Measurements from ENCODE around the gene ATOH8.
A peak's percentile ranks its signal among the peaks of the same experiment; 100 is the strongest.

The ATOH8 gene

GRCh38 chr2:85758361-85759256 is 4.8 kb downstream of the ATOH8 start:
- Mint-ChIP-seq H3K36me3 (ENCODE audit: insufficient read depth) (peaks cover 6% of the 10 kb centered on the region), H3K27me3 (peaks cover 59 to 88% of the 10 kb centered on the region in 2 donors)
- ATAC-seq (replicated peaks) = no peak

GRCh38 chr2:85759257-85759613 is 5.4 kb downstream of the ATOH8 start:
- DNase-seq = no peak
- ATAC-seq (replicated peaks) = no peak
- Mint-ChIP-seq H3K4me3 (no peak overlapping the region), H3K9me3 (no peaks in the 10 kb centered on the region), H3K36me3 (ENCODE audit: insufficient read depth) (peaks cover 6% of the 10 kb centered on the region), H3K27me3 (peaks cover 63 to 94% of the 10 kb centered on the region in 2 donors), H3K27ac (no peak overlapping the region), H3K4me1 (ENCODE audit: low read depth in 2 of 2) (peaks cover 11 to 12% of the 10 kb centered on the region in 2 donors)

More at GRCh38 chr2:85758361-85759256, 4.8 kb downstream of the ATOH8 start:
- Mint-ChIP-seq H3K27ac (no peak overlapping the region), H3K4me1 (ENCODE audit: low read depth in 2 of 2) (peaks cover 11 to 12% of the 10 kb centered on the region in 2 donors), H3K9me3 (no peaks in the 10 kb centered on the region), H3K4me3 (no peak overlapping the region)
- DNase-seq = no peak

GRCh38 chr2:85760371-85760770 is 6.6 kb downstream of the ATOH8 start:
- Mint-ChIP-seq H3K36me3 (ENCODE audit: insufficient read depth) (no peaks in the 10 kb centered on the region), H3K9me3 (no peaks in the 10 kb centered on the region), H3K27ac (no peak overlapping the region), H3K4me3 (no peak overlapping the region), H3K27me3 (peaks cover 66 to 94% of the 10 kb centered on the region in 2 donors), H3K4me1 (ENCODE audit: low read depth in 2 of 2) (peaks cover 7% of the 10 kb centered on the region in 2 donors)
- ATAC-seq (replicated peaks) = no peak
- DNase-seq = no peak

GRCh38 chr2:85760872-85761271 is 7.1 kb downstream of the ATOH8 start:
- H3K27ac Mint-ChIP-seq = no peak overlapping the region
- ATAC-seq (replicated peaks) (no peak), DNase-seq (no peak)
- no peaks in the 10 kb centered on the region for H3K36me3 Mint-ChIP-seq (ENCODE audit: insufficient read depth)
- peaks cover 68 to 94% of the 10 kb centered on the region in 2 donors for H3K27me3 Mint-ChIP-seq
- no peaks in the 10 kb centered on the region for H3K9me3 Mint-ChIP-seq
- H3K4me3 Mint-ChIP-seq = no peak overlapping the region
- H3K4me1 Mint-ChIP-seq (ENCODE audit: low read depth in 2 of 2) = peaks cover 6% of the 10 kb centered on the region in 2 donors

GRCh38 chr2:85761512-85761944 is 7.7 kb downstream of the ATOH8 start:
- no peak for DNase-seq
- no peak overlapping the region for H3K27ac Mint-ChIP-seq
- no peaks in the 10 kb centered on the region for H3K9me3 Mint-ChIP-seq
- peaks cover 6 to 8% of the 10 kb centered on the region in 2 donors for H3K4me1 Mint-ChIP-seq (ENCODE audit: low read depth in 2 of 2)
- H3K4me3 Mint-ChIP-seq = no peak overlapping the region
- no peaks in the 10 kb centered on the region for H3K36me3 Mint-ChIP-seq (ENCODE audit: insufficient read depth)
- ATAC-seq (replicated peaks) = no peak
- H3K27me3 Mint-ChIP-seq = peaks cover 65 to 94% of the 10 kb centered on the region in 2 donors

GRCh38 chr2:85761946-85762345 is 8.2 kb downstream of the ATOH8 start:
- no peaks in the 10 kb centered on the region for H3K36me3 Mint-ChIP-seq (ENCODE audit: insufficient read depth)
- no peak for DNase-seq
- peaks cover 61 to 94% of the 10 kb centered on the region in 2 donors for H3K27me3 Mint-ChIP-seq
- no peak overlapping the region for H3K4me3 Mint-ChIP-seq
- H3K27ac Mint-ChIP-seq = no peak overlapping the region
- H3K9me3 Mint-ChIP-seq = no peaks in the 10 kb centered on the region
- ATAC-seq (replicated peaks) = no peak
- H3K4me1 Mint-ChIP-seq (ENCODE audit: low read depth in 2 of 2) = peaks cover 6 to 11% of the 10 kb centered on the region in 2 donors

GRCh38 chr2:85763132-85763531 is 9.3 kb downstream of the ATOH8 start:
- no peaks in the 10 kb centered on the region for H3K36me3 Mint-ChIP-seq (ENCODE audit: insufficient read depth)

GRCh38 chr2:85763831-85764230 is 10.0 kb downstream of the ATOH8 start:
- no peaks in the 10 kb centered on the region for H3K36me3 Mint-ChIP-seq (ENCODE audit: insufficient read depth)
- no peak overlapping the region for H3K27ac Mint-ChIP-seq
- no peaks in the 10 kb centered on the region for H3K9me3 Mint-ChIP-seq
- ATAC-seq (replicated peaks) (no peak), DNase-seq (no peak)
- H3K4me3 Mint-ChIP-seq = no peak overlapping the region
- H3K27me3 Mint-ChIP-seq = peaks cover 55 to 89% of the 10 kb centered on the region in 2 donors
- peaks cover 6 to 11% of the 10 kb centered on the region in 2 donors for H3K4me1 Mint-ChIP-seq (ENCODE audit: low read depth in 2 of 2)

More at GRCh38 chr2:85763132-85763531, 9.3 kb downstream of the ATOH8 start:
- no peak overlapping the region for H3K27ac Mint-ChIP-seq
- no peak for ATAC-seq (replicated peaks)
- DNase-seq = no peak
- H3K27me3 Mint-ChIP-seq = peaks cover 52 to 89% of the 10 kb centered on the region in 2 donors
- no peaks in the 10 kb centered on the region for H3K9me3 Mint-ChIP-seq
- H3K4me1 Mint-ChIP-seq (ENCODE audit: low read depth in 2 of 2) = peaks cover 6 to 11% of the 10 kb centered on the region in 2 donors
- H3K4me3 Mint-ChIP-seq = no peak overlapping the region

GRCh38 chr2:85765081-85765731 is 11.4 kb downstream of the ATOH8 start:
- H3K27ac Mint-ChIP-seq = peak overlapping the region in 1 of 2 donors; percentile 8
- H3K9me3 Mint-ChIP-seq = no peaks in the 10 kb centered on the region
- peaks cover 51 to 89% of the 10 kb centered on the region in 2 donors for H3K27me3 Mint-ChIP-seq
- ATAC-seq (replicated peaks) (no peak), DNase-seq (no peak)
- peaks cover 6 to 11% of the 10 kb centered on the region in 2 donors for H3K4me1 Mint-ChIP-seq (ENCODE audit: low read depth in 2 of 2)
- no peak overlapping the region for H3K4me3 Mint-ChIP-seq
- H3K36me3 Mint-ChIP-seq (ENCODE audit: insufficient read depth) = no peaks in the 10 kb centered on the region

- Mint-ChIP-seq H3K9me3 (no peaks in the 10 kb centered on the region), H3K4me1 (ENCODE audit: low read depth in 2 of 2) (peaks cover 6 to 11% of the 10 kb centered on the region in 2 donors), H3K36me3 (ENCODE audit: insufficient read depth) (no peaks in the 10 kb centered on the region), H3K4me3 (no peak overlapping the region), H3K27ac (no peak overlapping the region), H3K27me3 (peaks cover 50 to 89% of the 10 kb centered on the region in 2 donors)
- ATAC-seq (replicated peaks) (no peak), DNase-seq (no peak)
Observed at GRCh38 chr2:85766229-85766628, 12.4 kb downstream of the ATOH8 start.

GRCh38 chr2:85767803-85768665 is 14.2 kb downstream of the ATOH8 start:
- Mint-ChIP-seq H3K9me3 (no peaks in the 10 kb centered on the region), H3K4me3 (no peak overlapping the region), H3K27ac (no peak overlapping the region), H3K36me3 (ENCODE audit: insufficient read depth) (no peaks in the 10 kb centered on the region), H3K4me1 (ENCODE audit: low read depth in 2 of 2) (peaks cover 6 to 15% of the 10 kb centered on the region in 2 donors), H3K27me3 (peaks cover 56 to 94% of the 10 kb centered on the region in 2 donors)
- DNase-seq = no peak
- no peak for ATAC-seq (replicated peaks)

- DNase-seq = no peak
- no peaks in the 10 kb centered on the region for H3K36me3 Mint-ChIP-seq (ENCODE audit: insufficient read depth)
- no peaks in the 10 kb centered on the region for H3K9me3 Mint-ChIP-seq
- no peak for ATAC-seq (replicated peaks)
- H3K27me3 Mint-ChIP-seq = peaks cover 59 to 94% of the 10 kb centered on the region in 2 donors
- peaks cover 6 to 15% of the 10 kb centered on the region in 2 donors for H3K4me1 Mint-ChIP-seq (ENCODE audit: low read depth in 2 of 2)
- H3K27ac Mint-ChIP-seq = no peak overlapping the region
- no peak overlapping the region for H3K4me3 Mint-ChIP-seq
Observed at GRCh38 chr2:85768713-85769112, 14.9 kb downstream of the ATOH8 start.
